PC-3 (cell line): ENCODE measurements around the gene GNB5.

Experiments used
- CTCF ChIP-seq: fragments of 300-600 bp; sonication (generic); conservative IDR thresholded peaks from 2 replicates; pipeline ENCODE4 v1.5.1; 2017; ENCODE audit warnings: antibody characterized with exemption, low read depth, mild to moderate bottlenecking, low read length
- EZH2 ChIP-seq: fragments of 300-600 bp; sonication (generic); IDR thresholded peaks from one replicate; pipeline ENCODE4 v1.6.1; 2017; ENCODE audit warnings: antibody characterized with exemption, mild to moderate bottlenecking, low read length; ENCODE audit not compliant: unreplicated experiment

GRCh38 chr15:52171807-52172206 lies 19.4 kb downstream of the GNB5 start:
- TF ChIP-seq CTCF (no peak), EZH2 (no peak)
